ENCODE measurements around the gene RNASEH1. TPM values are rescaled to one million over a fixed set of nuclear protein-coding genes. Genes with fewer than 3 reads are reported as not detected.

RNASEH1 gene
- total RNA-seq, 1 experiment from 2014 or later, result 48.3 TPM

GRCh38 chr2:3523551-3524041, 34.5 kb downstream of the RNASEH1 start:
- Histone ChIP-seq H3K27ac (ENCODE audit: low read depth, low read length, poor library complexity, severe bottlenecking) (no peak overlapping the region), H3K4me1 (ENCODE audit: insufficient read depth, low read length, poor library complexity, severe bottlenecking) (peaks cover 12% of the 10 kb centered on the region), H3K9me3 (ENCODE audit: low read depth, low read length, poor library complexity, severe bottlenecking) (no peaks in the 10 kb centered on the region), H3K27me3 (replicated peaks; ENCODE audit: insufficient read depth, low read depth, low read length, poor library complexity) (no peaks in the 10 kb centered on the region), H3K4me3 (ENCODE audit: low read depth, low read length, poor library complexity, severe bottlenecking) (no peak overlapping the region), H3K36me3 (ENCODE audit: insufficient read depth, low read length, poor library complexity, severe bottlenecking) (no peaks in the 10 kb centered on the region)
- ChIA-PET CTCF (no interaction called here), POLR2A (ENCODE audit: low non-redundant PET) (no interaction called here)
- no TSS peak for BruUV-seq (replicated peaks)
- no peak for TF ChIP-seq EZH2 (IDR thresholded peaks at IDR 0.05; ENCODE audit: borderline replicate concordance, low read depth, low read length, poor library complexity, severe bottlenecking)
- TF ChIP-seq, protein P1, sequence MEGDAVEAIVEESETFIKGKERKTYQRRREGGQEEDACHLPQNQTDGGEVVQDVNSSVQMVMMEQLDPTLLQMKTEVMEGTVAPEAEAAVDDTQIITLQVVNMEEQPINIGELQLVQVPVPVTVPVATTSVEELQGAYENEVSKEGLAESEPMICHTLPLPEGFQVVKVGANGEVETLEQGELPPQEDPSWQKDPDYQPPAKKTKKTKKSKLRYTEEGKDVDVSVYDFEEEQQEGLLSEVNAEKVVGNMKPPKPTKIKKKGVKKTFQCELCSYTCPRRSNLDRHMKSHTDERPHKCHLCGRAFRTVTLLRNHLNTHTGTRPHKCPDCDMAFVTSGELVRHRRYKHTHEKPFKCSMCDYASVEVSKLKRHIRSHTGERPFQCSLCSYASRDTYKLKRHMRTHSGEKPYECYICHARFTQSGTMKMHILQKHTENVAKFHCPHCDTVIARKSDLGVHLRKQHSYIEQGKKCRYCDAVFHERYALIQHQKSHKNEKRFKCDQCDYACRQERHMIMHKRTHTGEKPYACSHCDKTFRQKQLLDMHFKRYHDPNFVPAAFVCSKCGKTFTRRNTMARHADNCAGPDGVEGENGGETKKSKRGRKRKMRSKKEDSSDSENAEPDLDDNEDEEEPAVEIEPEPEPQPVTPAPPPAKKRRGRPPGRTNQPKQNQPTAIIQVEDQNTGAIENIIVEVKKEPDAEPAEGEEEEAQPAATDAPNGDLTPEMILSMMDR (conservative IDR thresholded peaks at IDR 0.05; ENCODE audit: low read depth, low read length), result no peak
- DNase-seq (ENCODE audit: low spot score), result no peak
- intact Hi-C loops (cut with micrococcal nuclease; ENCODE audit: unreplicated experiment), result no loop called here

DNA sequence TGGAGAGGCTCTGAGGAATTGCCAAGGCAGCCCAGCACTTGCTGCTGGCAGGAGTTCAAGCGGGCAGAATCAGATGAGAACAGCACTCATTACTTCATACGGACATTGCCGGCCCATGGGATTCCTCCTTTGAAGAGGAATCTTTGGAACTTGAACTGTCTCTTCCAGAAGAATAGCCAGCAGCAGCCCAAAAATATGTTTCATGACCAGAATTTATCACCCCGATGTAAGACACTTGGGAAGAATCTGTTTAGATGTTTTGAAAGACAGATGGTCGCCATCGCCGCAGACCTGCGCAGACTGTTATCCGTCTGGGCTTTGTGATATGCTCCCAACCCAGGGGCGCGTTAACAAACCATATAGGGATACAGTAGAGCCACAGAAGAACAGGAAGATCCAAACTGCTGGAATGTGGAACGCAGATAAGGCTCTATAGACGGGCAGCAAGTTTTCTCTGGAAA, 35.1 kb downstream of the RNASEH1 start:
- Histone ChIP-seq H3K9me3 (ENCODE audit: low read depth, low read length, poor library complexity, severe bottlenecking) (no peaks in the 10 kb centered on the region), H3K4me3 (ENCODE audit: low read depth, low read length, poor library complexity, severe bottlenecking) (no peak overlapping the region), H3K27me3 (replicated peaks; ENCODE audit: insufficient read depth, low read depth, low read length, poor library complexity) (no peaks in the 10 kb centered on the region), H3K27ac (ENCODE audit: low read depth, low read length, poor library complexity, severe bottlenecking) (no peak overlapping the region), H3K36me3 (ENCODE audit: insufficient read depth, low read length, poor library complexity, severe bottlenecking) (no peaks in the 10 kb centered on the region), H3K4me1 (ENCODE audit: insufficient read depth, low read length, poor library complexity, severe bottlenecking) (peaks cover 14% of the 10 kb centered on the region)
- POLR2A ChIA-PET (ENCODE audit: low non-redundant PET), result no interaction called here
- CTCF ChIA-PET, result no interaction called here
- intact Hi-C loops (cut with micrococcal nuclease; ENCODE audit: unreplicated experiment), result no loop called here
- BruUV-seq (replicated peaks), result no TSS peak
- DNase-seq (ENCODE audit: low spot score), result no peak
- TF ChIP-seq EZH2 (IDR thresholded peaks at IDR 0.05; ENCODE audit: borderline replicate concordance, low read depth, low read length, poor library complexity, severe bottlenecking), result no peak
- TF ChIP-seq, protein P1 (conservative IDR thresholded peaks at IDR 0.05; ENCODE audit: low read depth, low read length), result no peak

- POLR2A ChIA-PET (ENCODE audit: low non-redundant PET), result no interaction called here
- CTCF ChIA-PET, result no interaction called here
- H3K36me3 ChIP-seq (ENCODE audit: insufficient read depth, low read length, poor library complexity, severe bottlenecking), result no peaks in the 10 kb centered on the region
- H3K4me1 ChIP-seq (ENCODE audit: insufficient read depth, low read length, poor library complexity, severe bottlenecking), result peaks cover 16% of the 10 kb centered on the region
- no peaks in the 10 kb centered on the region for H3K9me3 ChIP-seq (ENCODE audit: low read depth, low read length, poor library complexity, severe bottlenecking)
- DNase-seq (ENCODE audit: low spot score), result no peak
- no peak overlapping the region for H3K4me3 ChIP-seq (ENCODE audit: low read depth, low read length, poor library complexity, severe bottlenecking)
- BruUV-seq (replicated peaks), result no TSS peak
- TF ChIP-seq, protein P1 (conservative IDR thresholded peaks at IDR 0.05; ENCODE audit: low read depth, low read length), result no peak
- no peak for TF ChIP-seq EZH2 (IDR thresholded peaks at IDR 0.05; ENCODE audit: borderline replicate concordance, low read depth, low read length, poor library complexity, severe bottlenecking)
- no peaks in the 10 kb centered on the region for H3K27me3 ChIP-seq (replicated peaks; ENCODE audit: insufficient read depth, low read depth, low read length, poor library complexity)
- intact Hi-C loops (cut with micrococcal nuclease; ENCODE audit: unreplicated experiment), result no loop called here
- H3K27ac ChIP-seq (ENCODE audit: low read depth, low read length, poor library complexity, severe bottlenecking), result no peak overlapping the region
These were observed 37.5 kb downstream of the RNASEH1 start for GRCh38 chr2:3520591-3520990.
